GM21576 (cell line): Measurements from ENCODE around the gene JAG2.
"Not testable (repeated sequence)": the region's sequence is repeated elsewhere in the genome, so short reads cannot be mapped to it uniquely, and the experiment has no call there.

ENCODE experiments used
- ATAC-seq: cut with Tn5 transposase; IDR thresholded peaks from one replicate; pipeline ENCODE4 v1.9.1; 2021; ENCODE audit warnings: mild to moderate bottlenecking, moderate library complexity; ENCODE audit not compliant: unreplicated experiment

The JAG2 gene

DNA sequence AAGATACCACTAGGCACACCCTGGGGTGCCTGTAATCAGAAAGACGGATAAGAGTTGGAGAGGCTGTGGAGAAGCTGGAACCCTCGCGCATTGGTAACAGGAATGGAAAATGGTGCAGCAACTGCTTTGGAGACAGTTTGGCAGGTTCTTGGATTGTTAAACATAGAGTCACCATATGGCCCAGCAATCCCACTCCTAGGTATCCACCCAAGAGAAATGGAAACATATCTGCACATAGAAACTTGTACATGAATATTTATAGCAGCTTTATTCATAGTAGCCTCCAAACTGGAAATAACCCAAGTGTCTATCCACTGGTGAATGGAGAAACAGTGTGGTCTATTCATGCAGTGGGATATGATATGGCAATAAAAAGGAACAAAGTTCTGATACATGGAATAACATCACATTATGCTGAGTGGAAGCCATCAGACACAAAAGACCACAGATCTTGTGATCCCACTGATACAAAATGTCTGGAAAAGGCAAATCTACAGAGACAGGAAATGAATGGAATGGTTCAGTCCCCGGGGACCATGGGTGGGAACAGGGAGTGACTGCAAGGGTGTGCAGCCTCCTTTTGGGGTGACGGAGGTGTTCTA is 45.4 kb downstream of the JAG2 start:
- no peak for ATAC-seq

DNA sequence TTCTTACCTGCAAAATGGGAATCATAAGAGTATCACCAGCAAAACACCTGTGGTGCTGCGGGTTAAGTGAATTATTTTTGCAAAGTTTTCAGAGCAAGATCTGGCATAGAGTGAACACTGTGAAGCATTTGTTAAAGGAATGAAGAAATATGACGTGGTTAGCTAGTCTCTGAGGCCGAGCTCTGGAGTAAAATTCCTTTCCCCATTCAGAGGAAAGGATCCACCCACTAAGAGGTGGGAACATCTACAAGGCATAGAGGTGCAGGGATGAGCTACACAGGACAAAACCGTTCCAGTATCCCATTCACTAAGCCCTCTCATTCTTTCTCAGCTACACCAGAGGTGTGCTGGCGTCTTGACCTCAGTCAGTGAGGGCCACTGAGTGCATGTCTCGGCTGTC is 48.5 kb downstream of the JAG2 start:
- no peak for ATAC-seq

DNA sequence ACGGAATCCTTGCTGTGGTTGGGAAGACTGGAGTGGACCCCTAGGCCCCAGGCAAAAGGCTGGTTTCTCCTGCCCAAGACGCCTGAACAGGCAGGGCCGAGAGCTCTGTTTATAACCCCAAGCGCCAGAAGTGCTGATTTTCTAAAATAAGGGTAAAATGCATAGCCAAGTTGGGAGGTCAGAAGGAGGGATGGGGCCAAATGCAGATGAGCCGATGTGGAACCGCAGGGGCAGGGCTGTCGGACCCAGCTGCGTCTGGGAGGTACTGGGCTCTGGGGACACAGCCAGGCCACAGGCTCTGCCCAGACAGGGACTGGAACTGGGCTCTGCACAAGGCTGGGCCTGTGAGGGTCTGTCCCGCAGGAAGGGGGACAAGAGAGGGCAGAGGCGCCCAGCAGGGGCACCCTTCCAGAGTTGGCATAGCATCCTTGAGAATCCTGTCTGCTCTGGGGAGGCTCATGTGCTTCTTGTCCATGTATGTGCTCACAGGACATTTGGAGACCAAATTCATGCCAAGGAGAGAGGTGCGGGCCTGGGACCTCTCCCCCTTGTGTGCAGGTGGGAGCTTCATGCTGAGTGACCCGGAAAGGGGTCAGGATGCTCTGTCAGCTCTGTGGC is 49.1 kb downstream of the JAG2 start:
- ATAC-seq, result no peak

DNA sequence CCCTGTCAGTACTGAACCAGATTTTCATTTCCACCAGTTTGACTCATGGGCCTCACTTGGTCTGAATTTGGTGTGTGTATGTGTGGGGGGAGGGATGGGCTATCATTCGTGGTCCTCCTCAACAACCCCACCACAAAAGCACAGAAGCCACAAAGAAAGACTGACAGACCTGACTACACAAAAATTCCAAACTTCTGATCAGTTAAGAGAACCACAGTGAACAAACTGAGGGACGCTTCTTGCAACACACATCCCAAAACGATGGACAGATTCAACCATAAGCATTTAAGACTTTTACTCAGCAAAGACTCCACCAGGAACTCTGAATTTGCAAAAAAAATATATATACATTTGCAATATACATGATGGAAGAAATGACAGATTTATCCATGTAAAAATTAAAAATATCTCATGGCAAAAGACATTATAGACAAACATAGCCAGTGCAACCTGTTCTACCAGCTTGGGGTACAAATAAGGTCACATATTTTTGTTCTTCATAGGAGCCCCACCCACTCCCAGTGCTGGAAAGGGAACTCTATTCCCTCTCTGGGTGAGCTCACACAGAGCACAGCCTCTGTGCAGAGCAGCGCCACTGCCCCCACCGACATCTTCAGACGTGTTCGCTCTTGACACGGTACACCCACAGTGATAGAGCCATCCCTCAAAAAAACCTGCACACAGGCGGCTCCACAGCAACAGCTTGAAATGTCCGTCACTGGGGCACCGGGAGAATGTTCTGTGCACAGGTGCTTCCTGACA is 49.7 kb downstream of the JAG2 start:
- no peak for ATAC-seq

DNA sequence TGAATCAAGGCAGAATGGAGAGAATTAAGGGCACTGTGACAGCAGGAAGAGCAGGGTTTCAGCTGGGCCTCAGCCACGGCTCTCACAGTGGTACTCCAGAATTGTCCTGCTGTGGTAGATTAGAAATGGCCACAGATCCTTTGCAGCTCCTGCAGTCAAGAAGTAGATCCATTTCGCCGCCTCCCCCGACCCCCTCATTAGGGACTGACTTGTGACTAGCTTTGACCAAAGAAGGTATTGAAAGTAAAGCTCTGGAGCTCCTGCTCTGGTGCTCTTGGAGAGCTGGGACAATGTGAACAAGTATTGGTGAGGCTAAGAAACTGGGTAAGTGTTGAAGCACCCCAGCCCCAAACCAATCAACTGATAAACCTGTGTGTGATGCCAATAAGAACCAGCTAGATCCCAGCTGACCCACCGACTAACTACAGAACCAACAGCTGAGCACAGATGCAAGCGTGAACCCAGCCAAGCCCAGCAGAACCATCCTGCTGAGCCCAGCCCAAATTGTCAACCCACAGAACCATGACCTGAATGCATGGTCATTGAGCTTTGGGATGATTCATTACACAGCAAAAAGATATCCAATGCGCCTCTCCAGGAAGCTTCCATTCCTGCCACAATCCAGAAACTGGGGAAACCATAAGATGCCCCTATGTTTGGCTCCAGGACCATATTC is 50.7 kb downstream of the JAG2 start:
- no peak for ATAC-seq

DNA sequence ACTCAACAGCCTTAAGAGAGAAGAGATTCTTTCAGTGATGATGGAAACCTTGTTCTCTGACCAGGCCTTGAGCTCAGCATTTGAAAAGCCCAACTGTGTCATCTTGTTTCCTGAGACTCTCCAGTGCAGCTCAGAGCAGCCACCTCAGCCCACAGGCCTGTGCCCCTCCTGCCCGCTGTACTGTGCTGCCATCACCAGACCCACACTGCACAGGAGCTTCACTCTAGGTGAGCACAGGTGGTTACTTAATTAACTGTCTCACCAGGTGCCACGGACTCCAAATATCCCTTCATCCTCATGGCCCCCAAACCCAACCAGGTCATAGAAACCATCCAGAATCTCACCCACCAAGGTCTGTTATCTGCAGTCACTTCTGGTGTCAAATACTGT is 51.3 kb downstream of the JAG2 start:
- ATAC-seq, result no peak

DNA sequence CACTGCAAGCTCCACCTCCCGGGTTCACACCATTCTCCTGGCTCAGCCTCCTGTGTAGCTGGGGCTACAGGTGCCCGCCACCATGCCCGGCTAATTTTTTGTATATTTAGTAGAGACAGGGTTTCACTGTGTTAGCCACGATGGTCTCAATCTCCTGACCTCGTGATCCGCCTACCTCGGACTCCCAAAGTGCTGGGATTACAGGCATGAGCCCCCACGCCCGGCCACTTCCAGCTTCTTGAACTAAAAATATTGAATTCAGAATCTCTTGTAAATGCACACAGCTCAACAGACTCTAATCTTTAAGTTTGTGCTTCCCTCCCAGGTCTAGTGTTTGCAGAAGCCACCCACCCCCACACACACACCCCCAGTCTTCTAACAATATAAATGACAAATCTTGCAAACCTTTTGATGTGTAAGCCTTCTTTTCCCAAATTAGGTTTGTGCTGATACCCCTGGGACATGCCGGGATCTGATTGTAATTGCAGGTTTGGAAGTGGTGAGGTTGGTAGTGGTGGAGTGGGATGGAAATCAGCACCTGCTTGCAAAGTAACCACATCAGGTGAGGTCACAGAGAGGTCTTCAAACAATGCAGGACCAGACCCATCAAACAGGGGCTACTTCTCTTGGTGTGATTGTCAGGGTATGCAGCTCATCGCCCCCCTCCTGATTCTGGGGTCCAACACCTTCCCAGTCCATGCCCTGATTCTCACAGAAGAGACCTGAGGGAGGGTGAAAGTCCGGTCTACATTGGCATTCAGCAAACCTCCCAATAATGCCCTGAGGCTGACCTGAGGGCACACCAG is 51.9 kb downstream of the JAG2 start:
- no peak for ATAC-seq

- not testable (repeated sequence) for ATAC-seq
Measured at GRCh38 chr14:105109243-105109642, 59.3 kb downstream of the JAG2 start.

DNA sequence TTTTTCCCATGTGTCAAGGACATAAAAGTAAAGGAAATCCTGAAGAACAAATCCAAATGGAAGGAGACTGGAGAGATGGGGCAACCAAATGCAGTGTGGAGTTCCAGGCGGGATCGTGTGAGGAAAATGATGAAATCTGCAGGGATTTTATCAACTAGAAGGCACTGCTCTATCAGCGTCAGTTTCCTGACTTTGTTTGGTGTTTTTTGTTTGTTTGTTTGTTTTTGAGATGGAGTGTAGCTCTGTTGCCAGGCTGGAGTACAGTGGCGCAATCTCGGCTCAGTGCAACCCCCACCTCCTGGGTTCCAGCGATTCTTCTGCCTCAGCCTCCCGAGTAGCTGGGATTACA is 60.1 kb downstream of the JAG2 start:
- ATAC-seq, result no peak

DNA sequence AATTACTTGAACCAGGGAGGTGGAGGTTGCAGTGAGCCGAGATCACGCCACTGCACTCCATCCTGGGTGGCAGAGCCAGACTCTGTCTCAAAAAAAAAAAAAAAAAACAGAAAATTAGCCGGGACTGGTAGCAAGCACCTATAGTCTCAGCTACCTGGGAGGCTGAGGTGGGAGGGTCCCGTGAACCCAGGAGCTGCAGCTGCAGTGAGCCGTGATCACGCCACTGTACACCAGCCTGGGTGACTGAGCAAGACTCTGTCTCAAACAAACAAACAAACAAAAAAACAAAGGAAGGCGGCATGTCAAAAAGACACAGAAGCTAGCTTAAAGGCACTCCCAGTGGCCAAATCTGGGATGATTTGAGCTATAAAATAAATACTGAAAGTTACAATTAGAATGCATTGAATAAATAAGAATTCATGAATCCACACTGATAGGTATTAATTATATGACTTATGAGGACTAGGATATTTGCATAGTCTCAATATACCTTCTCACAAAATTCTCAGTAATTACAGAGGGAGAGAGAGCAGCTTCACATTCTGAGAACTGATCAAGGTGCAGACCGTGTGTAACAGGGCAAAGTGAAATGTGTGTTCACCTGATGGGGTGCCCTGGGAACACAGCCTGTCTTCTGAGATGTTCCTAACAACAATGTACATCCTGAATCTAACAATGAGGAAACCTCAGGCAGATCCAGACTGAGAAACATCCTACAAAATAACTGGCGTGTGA is 60.6 kb downstream of the JAG2 start:
- ATAC-seq, result no peak

- no peak for ATAC-seq
Measured at GRCh38 chr14:105107351-105107750, 61.2 kb downstream of the JAG2 start.

- no peak for ATAC-seq
Measured at GRCh38 chr14:105105158-105105557, 63.4 kb downstream of the JAG2 start.

DNA sequence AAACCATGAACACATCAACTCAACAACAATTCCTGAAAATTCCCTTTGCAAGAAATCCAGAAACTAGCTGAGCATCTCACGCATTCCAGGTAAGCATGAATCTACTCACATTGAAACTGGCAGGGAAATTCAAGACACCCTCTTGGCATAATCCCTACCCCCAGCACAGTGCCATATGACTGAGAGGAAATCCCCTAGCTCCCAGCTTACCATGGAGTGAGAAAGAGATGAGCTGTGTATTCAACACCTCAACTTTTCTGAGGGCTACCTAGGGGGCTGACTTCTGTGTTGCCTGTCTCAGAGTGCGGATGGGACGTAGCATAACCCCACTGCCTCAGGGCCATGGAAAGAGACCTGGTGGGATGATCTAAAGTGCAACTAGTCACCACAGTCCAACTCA is 65.7 kb downstream of the JAG2 start:
- no peak for ATAC-seq

- no peak for ATAC-seq
Measured at GRCh38 chr14:105102361-105102870, 66.2 kb downstream of the JAG2 start.

DNA sequence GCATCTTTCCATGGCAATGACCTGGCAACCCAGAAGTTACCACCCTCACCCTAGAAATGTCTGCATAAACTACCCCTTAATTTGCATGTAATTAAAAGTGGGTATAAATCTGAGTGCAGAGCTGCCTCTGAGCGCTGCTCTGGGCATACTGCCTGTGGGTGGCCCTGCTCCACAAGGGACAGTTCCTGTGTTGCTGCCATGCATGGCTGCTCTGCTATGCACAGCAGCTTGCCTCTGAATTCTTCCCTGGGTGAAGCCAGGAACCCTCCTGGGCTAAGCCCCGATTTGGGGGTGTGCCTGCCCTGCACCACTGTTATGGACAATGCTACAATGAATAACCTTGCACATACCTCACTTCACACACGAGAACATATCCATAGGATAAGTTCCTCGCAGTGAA is 67.7 kb downstream of the JAG2 start:
- ATAC-seq, result no peak

DNA sequence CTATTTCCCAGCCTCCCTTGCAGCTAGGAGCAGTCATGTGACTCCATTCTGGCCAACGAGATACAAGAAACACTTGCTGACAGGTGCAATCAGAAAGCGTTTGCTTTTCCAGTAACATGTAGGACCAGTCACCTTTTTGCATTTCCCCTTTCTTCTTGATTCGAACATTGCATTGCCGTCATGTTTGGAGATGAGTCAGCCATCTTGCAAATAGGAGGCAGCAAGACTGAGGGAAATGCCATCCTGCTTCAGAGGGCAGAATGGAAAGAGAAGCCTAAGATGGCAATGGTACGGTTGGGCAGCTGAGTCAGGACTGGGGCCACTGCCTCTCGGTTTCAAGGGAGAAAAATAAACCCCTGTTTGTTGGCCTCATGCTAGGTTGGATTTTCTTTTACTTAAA is 68.8 kb downstream of the JAG2 start:
- ATAC-seq, result no peak

DNA sequence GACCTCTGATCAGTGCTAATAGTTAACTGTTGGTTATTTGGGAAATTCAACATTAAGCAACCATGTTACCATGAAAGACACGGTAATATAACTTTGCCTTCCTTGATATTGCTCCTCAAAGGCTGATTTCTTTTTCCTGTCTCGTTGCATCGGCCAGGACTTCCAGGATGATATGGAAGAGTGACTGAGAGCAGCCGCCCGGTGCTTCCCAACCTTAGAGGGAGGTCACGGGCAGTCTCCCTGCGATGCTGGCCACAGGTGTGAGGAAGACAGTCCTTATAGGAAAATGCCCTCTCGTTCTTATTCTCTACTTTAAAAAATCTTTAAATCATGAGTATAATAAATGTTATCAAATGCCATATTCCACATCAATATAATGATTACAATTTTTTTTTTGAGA is 70.3 kb downstream of the JAG2 start:
- no peak for ATAC-seq

- ATAC-seq, result no peak
Measured at GRCh38 chr14:105097794-105098127, 70.8 kb downstream of the JAG2 start.

GRCh38 chr14:105096206-105096875 is 72.2 kb downstream of the JAG2 start:
- ATAC-seq, result no peak
